ENCODE data around the gene NDE1. TPM values are rescaled to one million over a fixed set of nuclear protein-coding genes. Genes with fewer than 3 reads are reported as not detected.
A peak's percentile ranks its signal among the peaks of the same experiment; 100 is the strongest.
"Not testable (repeated sequence)": the region's sequence is repeated elsewhere in the genome, so short reads cannot be mapped to it uniquely, and the experiment has no call there.

NDE1 gene
- total and polyA plus RNA-seq, 11 donors, result 5.9 to 32.3 (median 17.3) TPM

- TF ChIP-seq POLR2A (IDR thresholded peaks at IDR 0.05) (no peak), CTCF (IDR thresholded peaks at IDR 0.05) (no peak)
- no peak for ATAC-seq
- Histone ChIP-seq H3K27ac (peak overlapping the region in 5 of 12 donors; percentile 23 to 94 (median 25)), H3K4me3 (no peak overlapping the region), H3K4me1 (peaks cover 0 to 42% (median 24%) of the 10 kb centered on the region in 12 donors), H3K9me3 (no peaks in the 10 kb centered on the region), H3K36me3 (peaks cover 0 to 20% (median 5%) of the 10 kb centered on the region in 9 donors), H3K27me3 (no peaks in the 10 kb centered on the region)
- intact Hi-C loops (cut with DNase I), result no loop called here
- WGBS, 4 donors, result 83 to 90% (median 88%) methylated on average over 14 of the region's 14 CpGs
- DNase-seq, result no peak
These were observed 2.4 kb downstream of the NDE1 start for GRCh38 chr16:15652293-15653001.

- peaks cover 0 to 20% (median 5%) of the 10 kb centered on the region in 9 donors for H3K36me3 ChIP-seq
- TF ChIP-seq POLR2A (IDR thresholded peaks at IDR 0.05), result no peak
- no peaks in the 10 kb centered on the region for H3K9me3 ChIP-seq
- H3K4me3 ChIP-seq, result no peak overlapping the region
- ATAC-seq, result peak in 3 of 4 donors; percentile 6 to 38 (median 26)
- H3K27ac ChIP-seq, result peak overlapping the region in 5 of 12 donors; percentile 23 to 94 (median 25)
- intact Hi-C loops (cut with DNase I), result no loop called here
- WGBS, 4 donors, result 12 to 29% (median 16%) methylated on average over 4 of the region's 4 CpGs
- H3K4me1 ChIP-seq, result peaks cover 0 to 43% (median 24%) of the 10 kb centered on the region in 12 donors
- peak in 3 of 5 donors; percentile 28 to 50 (median 46) for DNase-seq
- no peaks in the 10 kb centered on the region for H3K27me3 ChIP-seq
These were observed 3.2 kb downstream of the NDE1 start for GRCh38 chr16:15653227-15653626.

GRCh38 chr16:15654591-15654990 lies 4.5 kb downstream of the NDE1 start:
- ATAC-seq (no peak), DNase-seq (no peak)
- intact Hi-C loops (cut with DNase I), result no loop called here
- WGBS, 4 donors, result 60 to 84% (median 75%) methylated on average over 2 of the region's 2 CpGs
- Histone ChIP-seq H3K9me3 (no peaks in the 10 kb centered on the region), H3K27ac (no peak overlapping the region), H3K4me1 (peaks cover 0 to 52% (median 23%) of the 10 kb centered on the region in 12 donors), H3K27me3 (no peaks in the 10 kb centered on the region), H3K4me3 (no peak overlapping the region), H3K36me3 (peaks cover 0 to 20% (median 5%) of the 10 kb centered on the region in 9 donors)
- TF ChIP-seq POLR2A (IDR thresholded peaks at IDR 0.05) (no peak), CTCF (IDR thresholded peaks at IDR 0.05) (no peak)

GRCh38 chr16:15655561-15655960 lies 5.5 kb downstream of the NDE1 start:
- ATAC-seq; H3K9me3 ChIP-seq; H3K4me3 ChIP-seq; H3K27ac ChIP-seq; intact Hi-C loops (cut with DNase I); DNase-seq; H3K27me3 ChIP-seq: not testable (repeated sequence)
- H3K36me3 ChIP-seq, result peaks cover 0 to 20% (median 5%) of the 10 kb centered on the region in 9 donors
- H3K4me1 ChIP-seq, result peaks cover 0 to 60% (median 28%) of the 10 kb centered on the region in 12 donors
- WGBS, 4 donors, result 94 to 100% (median 97%) methylated on average over 3 to 4 of the region's 6 CpGs

GRCh38 chr16:15658149-15658548 lies 8.1 kb downstream of the NDE1 start:
- Histone ChIP-seq H3K36me3 (peaks cover 0 to 17% (median 0%) of the 10 kb centered on the region in 9 donors), H3K27me3 (no peaks in the 10 kb centered on the region), H3K9me3 (no peaks in the 10 kb centered on the region), H3K4me1 (peaks cover 0 to 48% (median 19%) of the 10 kb centered on the region in 12 donors), H3K4me3 (no peak overlapping the region), H3K27ac (no peak overlapping the region)
- DNase-seq, result no peak
- intact Hi-C loops (cut with DNase I), result no loop called here
- 81 to 86% (median 83%) methylated on average over 5 to 6 of the region's 6 CpGs for WGBS, 4 donors
- no peak for ATAC-seq
- no peak for TF ChIP-seq CTCF (IDR thresholded peaks at IDR 0.05)
- no peak for TF ChIP-seq POLR2A (IDR thresholded peaks at IDR 0.05)
